Measurements from ENCODE around the gene SDK2. TPM values are rescaled to one million over a fixed set of nuclear protein-coding genes. Genes with fewer than 3 reads are reported as not detected.

SDK2 gene
- total and polyA plus RNA-seq, 2 of the 8 experiments (the other 6 are each of a cell fraction or from before 2014, with no cell fraction given), result 3.9 to 4.1 TPM

DNA sequence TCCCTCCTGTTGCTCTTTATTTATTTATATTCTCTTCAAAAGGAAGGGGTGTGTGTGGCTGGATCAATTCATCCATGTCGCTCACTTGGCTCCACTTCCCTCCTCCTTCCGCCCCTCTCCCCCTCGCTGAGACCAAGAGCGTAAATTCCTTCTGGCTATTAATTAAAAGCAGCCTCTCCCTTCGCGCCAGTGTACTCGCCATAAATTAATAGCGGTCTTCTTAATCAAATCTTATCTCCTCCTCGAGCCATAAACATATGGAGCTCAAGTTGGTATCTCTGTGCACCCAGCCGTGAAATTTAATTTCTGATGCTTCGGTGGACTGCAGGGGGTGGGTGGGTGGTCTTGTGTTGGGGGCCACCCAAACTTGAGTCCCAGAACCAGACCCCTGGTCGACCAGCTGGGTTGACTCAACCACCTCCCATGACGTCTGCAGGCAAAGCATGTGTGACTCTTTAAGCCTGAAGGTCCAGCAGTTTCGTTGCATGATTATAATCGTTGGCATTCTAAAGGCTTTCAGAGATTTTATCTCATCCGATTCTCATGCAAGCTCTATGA, 57.9 kb downstream of the SDK2 start:
- Histone ChIP-seq H4K8ac (ENCODE audit: extremely low read depth, insufficient read depth, low read length) (no peak overlapping the region), H3K23ac (ENCODE audit: insufficient read length) (no peak overlapping the region), H3K79me2 (ENCODE audit: control insufficient read depth in 1 of 2, insufficient read depth in 2 of 2, low read length in 2 of 2) (no peaks in the 10 kb centered on the region; a peak in 1 of 4 replicates), H4K91ac (replicated peaks; ENCODE audit: insufficient read length, low read length) (no peak overlapping the region), H2BK20ac (ENCODE audit: low read length) (peak overlapping the region; percentile 56; the same call in 1 of the 2 replicates), H4K5ac (ENCODE audit: insufficient read length, low read depth, low read length) (no peak overlapping the region), H3K23me2 (ENCODE audit: low read depth, low read length) (no peaks in the 10 kb centered on the region), H2BK12ac (ENCODE audit: low read depth, low read length) (peak overlapping the region; percentile 76; the same call in 1 of the 2 replicates), H3K4me2 (ENCODE audit: insufficient read depth in 1 of 2, low read depth in 2 of 2, low read length in 2 of 2) (0 out of 4 replicates have a peak overlapping the region, but pooled peaks of 1 of the 2 experiments have one; percentile 35), H3K27ac (ENCODE audit: low read depth, low read length) (no peak overlapping the region), H2AK5ac (ENCODE audit: low read depth, low read length) (no peak overlapping the region), H3K4ac (replicated peaks; ENCODE audit: insufficient read length, low read depth, low read length) (no peak overlapping the region), H2BK15ac (ENCODE audit: low read length) (0 out of 2 replicates have a peak overlapping the region, but pooled peaks have one; percentile 29), H3K36me3 (ENCODE audit: control insufficient read depth in 2 of 4, insufficient read depth in 4 of 4, low read length in 3 of 4) (no peaks in the 10 kb centered on the region), H3K4me1 (replicated peaks in 1 of 4; ENCODE audit: control insufficient read depth in 3 of 4, insufficient read depth in 4 of 4, low read length in 3 of 4) (peaks cover 0 to 36% (median 13%) of the 10 kb centered on the region in 4 experiments; a peak in 6 of 7 replicates), H2BK5ac (ENCODE audit: low read depth, low read length) (no peak overlapping the region), H3K4me3 (ENCODE audit: extremely low read depth in 1 of 4, insufficient read depth in 2 of 4, low read depth in 3 of 4, low read length in 4 of 4) (no peak overlapping the region; a peak in 1 of 8 replicates), H2AFZ (ENCODE audit: low read length) (no peak overlapping the region), H2BK120ac (replicated peaks; ENCODE audit: low read depth, low read length) (no peak overlapping the region), H3K56ac (replicated peaks; ENCODE audit: insufficient read length, low read depth, low read length) (no peak overlapping the region), H3K9ac (replicated peaks in 1 of 4; ENCODE audit: extremely low read depth in 1 of 4, low read depth in 3 of 4, low read length in 3 of 4) (no peak overlapping the region), H3K14ac (ENCODE audit: insufficient read length) (no peak overlapping the region), H3K27me3 (replicated peaks in 1 of 4; ENCODE audit: control insufficient read depth in 3 of 4, extremely low read depth in 1 of 4, insufficient read depth in 3 of 4, low read length in 3 of 4) (no peaks in the 10 kb centered on the region; a peak in 1 of 7 replicates), H3K9me3 (ENCODE audit: insufficient read depth in 2 of 2, low read depth in 1 of 2, low read length in 1 of 2) (no peaks in the 10 kb centered on the region), H3K79me1 (ENCODE audit: low read depth, low read length) (no peaks in the 10 kb centered on the region), H4K20me1 (replicated peaks in 1 of 2; ENCODE audit: control insufficient read depth in 1 of 2, insufficient read depth in 2 of 2, low read length in 2 of 2) (peaks cover 0 to 7% of the 10 kb centered on the region in 2 experiments), H3K18ac (ENCODE audit: extremely low read depth, low read length) (no peak overlapping the region)
- FAIRE-seq, result no peak
- DNase-seq (ENCODE audit: low read depth in 1 of 2, low spot score in 2 of 2), result no peak
- POLR2A ChIA-PET (ENCODE audit: partially characterized antibody), result interaction anchor here (1.3 to 1.5 kb wide), 2 partner anchors 19 to 27 kb away, joined by 3 to 8 read pairs; no protein-coding TSS in a partner anchor
- 83% methylated on average over 13 of the region's 16 CpGs; no CpG with 5 or more reads in 1 of the 2 experiments for WGBS, 2 experiments (ENCODE audit: extremely low coverage in 1 of 2, insufficient coverage in 1 of 2, insufficient read length in 1 of 2, insufficient replicate concordance in 2 of 2, low coverage in 1 of 2, low lambda C conversion rate in 2 of 2, missing lambda C conversion rate in 1 of 2)
- CTCF ChIA-PET (ENCODE audit: partially characterized antibody), result interaction anchor here (0.6 to 7.7 kb wide), 33 partner anchors 9 to 500 kb away, joined by 3 to 56 read pairs (median 4); partner anchors contain the start of gene SDK2
- TF ChIP-seq TBP (IDR thresholded peaks at IDR 0.05; ENCODE audit: low read depth, low read length) (no peak), RNF2 (IDR thresholded peaks at IDR 0.05; ENCODE audit: borderline replicate concordance, low read depth, low read length, missing control alignments, poor library complexity, severe bottlenecking) (no peak), RBBP5 (IDR thresholded peaks at IDR 0.05; ENCODE audit: borderline replicate concordance, low read depth, low read length) (no peak), CHD1 (IDR thresholded peaks at IDR 0.05; ENCODE audit: low read depth, low read length) (no peak), ASH2L (IDR thresholded peaks at IDR 0.05; ENCODE audit: low read length) (no peak), FOSL1 (IDR thresholded peaks at IDR 0.05; ENCODE audit: insufficient read depth, low read depth, low read length) (no peak), SAP30 (IDR thresholded peaks at IDR 0.05; ENCODE audit: insufficient read depth, insufficient replicate concordance, low read length) (no peak), HDAC2 (IDR thresholded peaks at IDR 0.05; ENCODE audit: borderline replicate concordance in 1 of 2, low read depth in 2 of 2, low read length in 2 of 2) (no peak), NRF1 (IDR thresholded peaks at IDR 0.05; ENCODE audit: low read depth, low read length) (no peak), KDM1A (IDR thresholded peaks at IDR 0.05; ENCODE audit: borderline replicate concordance, low read length) (no peak), NANOG (IDR thresholded peaks at IDR 0.05; ENCODE audit: insufficient read depth, low read depth, low read length, poor library complexity, severe bottlenecking) (no peak)
